HL-60 (cell line): Measurements from ENCODE around the gene CYP2R1.

Experiments
- CTCF ChIP-seq: IDR thresholded peaks from one replicate; pipeline ENCODE4 v1.5.1; 2011; ENCODE audit warnings: low read length, control low read depth, inconsistent platforms; ENCODE audit not compliant: insufficient read depth
- GABPA ChIP-seq: IDR thresholded peaks from 2 replicates; pipeline ENCODE4 v1.6.1; 2012; ENCODE audit warnings: low read depth
- POLR2AphosphoS5 ChIP-seq: IDR thresholded peaks from 2 replicates; pipeline ENCODE4 v1.6.1; 2012; ENCODE audit warnings: low read depth

- no peak for TF ChIP-seq CTCF
- no peak for TF ChIP-seq POLR2AphosphoS5
- TF ChIP-seq GABPA, result no peak
These were observed 56.2 kb downstream of the CYP2R1 start for GRCh38 chr11:14835496-14836492.
